Calu3 (cell line): Measurements from ENCODE around the gene DCC. TPM values are rescaled to one million over a fixed set of nuclear protein-coding genes. Genes with fewer than 3 reads are reported as not detected.

Source experiments
- BruUV-seq: library from RNA; stranded (reverse); fragments of 400-500 nt; replicated peaks from 2 replicates; lab custom pipeline; 2021; lab: Mats Ljungman, UMichigan
- CTCF ChIA-PET: fragments of 300-600 bp; sonication (Branson Sonifier 250); formaldehyde crosslinking; loops from one replicate; lab custom pipeline; 2022; ENCODE audit warnings: antibody characterized with exemption; lab: Charles Lee
- DNase-seq: peaks from one replicate; pipeline ENCODE4 v3.0.0; 2022
- H3K27ac Mint-ChIP-seq: one replicate; pipeline ENCODE4 v1.8.0; 2022; ENCODE audit warnings: mixed read lengths; ENCODE audit not compliant: unreplicated experiment
- H3K27me3 Mint-ChIP-seq: one replicate; pipeline ENCODE4 v1.8.0; 2022; ENCODE audit warnings: mixed read lengths; ENCODE audit not compliant: unreplicated experiment
- H3K36me3 Mint-ChIP-seq: one replicate; pipeline ENCODE4 v1.8.0; 2022; ENCODE audit warnings: mild to moderate bottlenecking, moderate library complexity, mixed read lengths; ENCODE audit not compliant: insufficient read depth, unreplicated experiment
- H3K4me1 Mint-ChIP-seq: one replicate; pipeline ENCODE4 v1.8.0; 2022; ENCODE audit warnings: mild to moderate bottlenecking, low read depth, mixed read lengths; ENCODE audit not compliant: unreplicated experiment
- H3K4me3 Mint-ChIP-seq: one replicate; pipeline ENCODE4 v1.8.0; 2022; ENCODE audit warnings: mild to moderate bottlenecking, low read depth, moderate library complexity, mixed read lengths; ENCODE audit not compliant: unreplicated experiment
- H3K9me3 Mint-ChIP-seq: one replicate; pipeline ENCODE4 v1.8.0; 2022; ENCODE audit warnings: low read depth, mixed read lengths; ENCODE audit not compliant: unreplicated experiment
- CTCF ChIP-seq: fragments of 200-600 bp; IDR thresholded peaks from one replicate; pipeline ENCODE4 v1.8.0; 2022; ENCODE audit warnings: antibody characterized with exemption; ENCODE audit not compliant: unreplicated experiment
- intact Hi-C: fragments of 100-400 bp; cut with micrococcal nuclease; formaldehyde crosslinking; loops from one replicate; pipeline ENCODE4 v1.10.0; 2022; ENCODE audit not compliant: unreplicated experiment
- total RNA-seq: library from RNA; stranded (reverse); gene quantifications from 2 replicates; pipeline ENCODE4 v1.2.3, GENCODE V29; 2022

The DCC gene
- total RNA-seq, 1 experiment from 2014 or later, result not detected

- H3K4me3 Mint-ChIP-seq, result no peak overlapping the region
- DNase-seq, result no peak
- H3K27me3 Mint-ChIP-seq, result no peaks in the 10 kb centered on the region
- CTCF ChIA-PET, result no interaction called here
- no peaks in the 10 kb centered on the region for H3K4me1 Mint-ChIP-seq
- H3K36me3 Mint-ChIP-seq, result no peaks in the 10 kb centered on the region
- intact Hi-C loops, result no loop called here
- H3K9me3 Mint-ChIP-seq, result peaks cover 10% of the 10 kb centered on the region
- TF ChIP-seq CTCF, result no peak
- no TSS peak for BruUV-seq
- no peak overlapping the region for H3K27ac Mint-ChIP-seq
These were observed 609.0 kb downstream of the DCC start for GRCh38 chr18:52948868-52949444.

GRCh38 chr18:52950155-52950554 lies 610.2 kb downstream of the DCC start:
- Mint-ChIP-seq H3K27me3 (no peaks in the 10 kb centered on the region), H3K27ac (no peak overlapping the region), H3K4me3 (no peak overlapping the region), H3K9me3 (peaks cover 10% of the 10 kb centered on the region), H3K36me3 (no peaks in the 10 kb centered on the region), H3K4me1 (no peaks in the 10 kb centered on the region)
- DNase-seq, result no peak
- intact Hi-C loops, result no loop called here
- CTCF ChIA-PET, result no interaction called here
- TF ChIP-seq CTCF, result no peak
- no TSS peak for BruUV-seq

GRCh38 chr18:52953387-52953786 lies 613.4 kb downstream of the DCC start:
- intact Hi-C loops, result no loop called here
- no peaks in the 10 kb centered on the region for H3K4me1 Mint-ChIP-seq
- CTCF ChIA-PET, result no interaction called here
- DNase-seq, result no peak
- H3K27ac Mint-ChIP-seq, result no peak overlapping the region
- H3K36me3 Mint-ChIP-seq, result no peaks in the 10 kb centered on the region
- H3K4me3 Mint-ChIP-seq, result no peak overlapping the region
- peaks cover 4% of the 10 kb centered on the region for H3K9me3 Mint-ChIP-seq
- no peaks in the 10 kb centered on the region for H3K27me3 Mint-ChIP-seq
- BruUV-seq, result no TSS peak
- no peak for TF ChIP-seq CTCF

- intact Hi-C loops, result no loop called here
- Mint-ChIP-seq H3K9me3 (peaks cover 4% of the 10 kb centered on the region), H3K27me3 (no peaks in the 10 kb centered on the region), H3K4me3 (no peak overlapping the region), H3K27ac (no peak overlapping the region), H3K4me1 (no peaks in the 10 kb centered on the region), H3K36me3 (no peaks in the 10 kb centered on the region)
- TF ChIP-seq CTCF, result no peak
- CTCF ChIA-PET, result interaction anchor here (0.6 kb wide), 1 partner anchor 15 kb away, joined by 3 read pairs; no protein-coding TSS in a partner anchor
- BruUV-seq, result no TSS peak
- no peak for DNase-seq
These were observed 623.5 kb downstream of the DCC start for GRCh38 chr18:52963481-52963880.
